ENCODE data around the gene TXNL4B. TPM values are rescaled to one million over a fixed set of nuclear protein-coding genes. Genes with fewer than 3 reads are reported as not detected.

TXNL4B gene
- polyA plus RNA-seq, 3 donors: 6.4 to 10.9 (median 7.0) TPM

GRCh38 chr16:72094266-72094610 is 818 bp upstream of the TXNL4B start:
- DNase-seq: no peak
- Histone ChIP-seq H3K27ac (ENCODE audit: low read depth in 1 of 2, low read length in 2 of 2) (peak overlapping the region; percentile 83 to 93), H3K9me3 (replicated peaks in 1 of 2; ENCODE audit: control insufficient read depth in 1 of 2, insufficient read depth in 1 of 2, low read length in 2 of 2) (no peaks in the 10 kb centered on the region), H3K36me3 (replicated peaks in 1 of 2; ENCODE audit: control insufficient read depth in 1 of 2, insufficient read depth in 2 of 2, low read length in 2 of 2) (peaks cover 46 to 60% of the 10 kb centered on the region in 2 donors), H2AFZ (ENCODE audit: insufficient read depth, low read depth, low read length, poor library complexity, severe bottlenecking) (peak overlapping the region; percentile 90), H3K4me1 (ENCODE audit: control insufficient read depth in 1 of 2, insufficient read depth in 2 of 2, low read length in 2 of 2) (peaks cover 22 to 39% of the 10 kb centered on the region in 2 donors), H3K79me2 (ENCODE audit: insufficient read depth, low read length) (peaks cover 70% of the 10 kb centered on the region), H3K9ac (ENCODE audit: insufficient read depth, low read length, poor library complexity, severe bottlenecking) (peak overlapping the region; percentile 90), H3K4me3 (replicated peaks in 1 of 3; ENCODE audit: low read depth in 2 of 3, low read length in 3 of 3) (peak overlapping the region; percentile 75 to 100 (median 80)), H4K20me1 (ENCODE audit: insufficient read depth, low read length) (peaks cover 36% of the 10 kb centered on the region), H3K27me3 (ENCODE audit: control insufficient read depth in 2 of 2, insufficient read depth in 2 of 2, low read length in 2 of 2) (no peaks in the 10 kb centered on the region), H3K4me2 (replicated peaks; ENCODE audit: extremely low read depth, low read length, poor library complexity, severe bottlenecking) (peak overlapping the region; percentile 90)
- peak overlapping the region; percentile 93 to 97 for H3K4me3 Mint-ChIP-seq
- H3K4me1 Mint-ChIP-seq: peaks cover 35% of the 10 kb centered on the region
- WGBS (ENCODE audit: insufficient coverage): 2% methylated on average over 7 of the region's 11 CpGs
- intact Hi-C loops (cut with micrococcal nuclease): loop anchor here in 1 of 2 donors (5.0 to 10.0 kb wide), 3 partner anchors 87 to 287 kb away; partner anchors contain the start of genes AP1G1, DHODH and IST1
- H3K27ac Mint-ChIP-seq: peak overlapping the region; percentile 91 to 98 (median 96)
- H3K9me3 Mint-ChIP-seq: no peaks in the 10 kb centered on the region
- TF ChIP-seq CTCF (IDR thresholded peaks at IDR 0.05): no peak
- H3K27me3 Mint-ChIP-seq (ENCODE audit: low read depth in 3 of 3): no peaks in the 10 kb centered on the region
- H3K36me3 Mint-ChIP-seq: peaks cover 48 to 49% of the 10 kb centered on the region in 2 donors

GRCh38 chr16:72092832-72093447 is 480 bp downstream of the TXNL4B start:
- Mint-ChIP-seq H3K27me3 (ENCODE audit: low read depth in 3 of 3) (no peaks in the 10 kb centered on the region), H3K4me3 (peak overlapping the region; percentile 93 to 97), H3K36me3 (peaks cover 51 to 52% of the 10 kb centered on the region in 2 donors), H3K9me3 (no peaks in the 10 kb centered on the region), H3K27ac (peak overlapping the region; percentile 91 to 98 (median 96)), H3K4me1 (peaks cover 35% of the 10 kb centered on the region)
- H3K9ac ChIP-seq (ENCODE audit: insufficient read depth, low read length, poor library complexity, severe bottlenecking): peak overlapping the region; percentile 90
- H3K9me3 ChIP-seq (replicated peaks in 1 of 2; ENCODE audit: control insufficient read depth in 1 of 2, insufficient read depth in 1 of 2, low read length in 2 of 2): no peaks in the 10 kb centered on the region
- H3K4me2 ChIP-seq (replicated peaks; ENCODE audit: extremely low read depth, low read length, poor library complexity, severe bottlenecking): peak overlapping the region; percentile 90
- peaks cover 22 to 39% of the 10 kb centered on the region in 2 donors for H3K4me1 ChIP-seq (ENCODE audit: control insufficient read depth in 1 of 2, insufficient read depth in 2 of 2, low read length in 2 of 2)
- H3K79me2 ChIP-seq (ENCODE audit: insufficient read depth, low read length): peaks cover 75% of the 10 kb centered on the region
- peaks cover 47 to 60% of the 10 kb centered on the region in 2 donors for H3K36me3 ChIP-seq (replicated peaks in 1 of 2; ENCODE audit: control insufficient read depth in 1 of 2, insufficient read depth in 2 of 2, low read length in 2 of 2)
- peaks cover 32% of the 10 kb centered on the region for H4K20me1 ChIP-seq (ENCODE audit: insufficient read depth, low read length)
- DNase-seq: no peak
- no peaks in the 10 kb centered on the region for H3K27me3 ChIP-seq (ENCODE audit: control insufficient read depth in 2 of 2, insufficient read depth in 2 of 2, low read length in 2 of 2)
- intact Hi-C loops (cut with micrococcal nuclease): loop anchor here in 1 of 2 donors (5.0 to 10.0 kb wide), 3 partner anchors 86 to 286 kb away; partner anchors contain the start of genes AP1G1, DHODH and IST1
- H2AFZ ChIP-seq (ENCODE audit: insufficient read depth, low read depth, low read length, poor library complexity, severe bottlenecking): peak overlapping the region; percentile 90
- H3K27ac ChIP-seq (ENCODE audit: low read depth in 1 of 2, low read length in 2 of 2): peak overlapping the region; percentile 83 to 93
- WGBS (ENCODE audit: insufficient coverage): 1% methylated on average over 17 of the region's 22 CpGs
- H3K4me3 ChIP-seq (replicated peaks in 1 of 3; ENCODE audit: low read depth in 2 of 3, low read length in 3 of 3): peak overlapping the region; percentile 75 to 100 (median 80)
- no peak for TF ChIP-seq CTCF (IDR thresholded peaks at IDR 0.05)

All from CD14-positive monocyte (primary cell).